LoVo (cell line): ENCODE results near the gene PRRX2.
A peak's percentile ranks its signal among the peaks of the same experiment; 100 is the strongest.

ENCODE experiments used
- DNase-seq: peaks from one replicate; pipeline ENCODE4 v3.0.0-alpha.2; 2016; ENCODE audit warnings: low spot score

The PRRX2 gene

DNA sequence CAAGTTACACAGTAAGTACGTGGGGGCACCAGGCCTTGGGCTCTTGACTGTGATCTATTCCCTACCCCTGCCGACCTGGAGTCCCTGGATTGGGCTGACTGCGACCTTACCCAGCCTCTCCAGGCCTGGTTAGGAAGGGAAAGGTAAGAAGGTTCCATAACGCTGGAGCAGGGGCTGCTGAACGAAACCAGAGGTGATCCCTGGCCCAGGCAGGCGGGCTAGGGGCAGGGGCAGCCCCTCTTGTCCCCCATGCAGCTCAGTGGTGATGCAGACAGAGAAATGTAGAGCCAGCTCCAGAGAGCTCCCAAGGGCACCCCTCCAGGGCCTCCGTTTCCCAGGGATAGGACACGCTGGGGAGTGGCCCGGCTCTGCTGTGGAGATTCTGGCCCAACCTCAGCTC is 14.1 kb downstream of the PRRX2 start:
- no peak for DNase-seq

GRCh38 chr9:129681924-129682323 is 16.5 kb downstream of the PRRX2 start:
- no peak for DNase-seq

- DNase-seq: no peak
Measured at GRCh38 chr9:129682381-129682780, 16.9 kb downstream of the PRRX2 start.

DNA sequence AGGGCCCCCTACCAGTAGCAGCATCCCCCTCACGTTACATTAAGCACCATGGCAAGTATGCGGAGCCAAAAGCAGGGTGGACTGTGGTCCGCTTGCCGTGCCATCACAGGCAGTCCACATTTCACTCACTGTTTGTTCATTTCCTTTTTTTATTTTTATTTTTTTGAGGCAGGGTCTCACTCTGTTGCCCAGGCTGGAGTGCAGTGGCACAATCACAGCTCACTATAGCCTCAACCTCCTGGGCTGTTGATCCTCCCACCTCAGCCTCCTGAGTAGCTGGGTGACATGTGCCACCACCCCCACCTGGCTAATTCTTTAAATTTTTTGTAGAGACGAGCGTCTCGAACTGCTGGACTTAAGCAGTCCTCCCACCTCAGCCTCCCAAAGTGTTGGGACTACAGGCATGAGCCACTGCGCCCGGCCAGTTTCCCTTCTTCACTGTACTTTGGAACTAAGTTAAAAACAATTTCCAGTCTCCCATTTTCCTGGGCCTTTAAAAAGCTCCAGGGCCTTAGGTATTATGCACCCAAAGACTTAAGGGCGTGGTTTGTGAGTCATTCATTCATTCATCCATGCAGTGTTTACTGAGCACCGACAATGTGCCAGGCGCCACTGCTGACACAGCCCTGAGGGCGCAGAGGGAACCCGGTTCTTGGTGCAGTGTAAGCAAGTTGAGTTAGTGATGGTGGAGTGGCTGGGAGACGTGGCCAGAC is 19.9 kb downstream of the PRRX2 start:
- peak; percentile 70 for DNase-seq

DNA sequence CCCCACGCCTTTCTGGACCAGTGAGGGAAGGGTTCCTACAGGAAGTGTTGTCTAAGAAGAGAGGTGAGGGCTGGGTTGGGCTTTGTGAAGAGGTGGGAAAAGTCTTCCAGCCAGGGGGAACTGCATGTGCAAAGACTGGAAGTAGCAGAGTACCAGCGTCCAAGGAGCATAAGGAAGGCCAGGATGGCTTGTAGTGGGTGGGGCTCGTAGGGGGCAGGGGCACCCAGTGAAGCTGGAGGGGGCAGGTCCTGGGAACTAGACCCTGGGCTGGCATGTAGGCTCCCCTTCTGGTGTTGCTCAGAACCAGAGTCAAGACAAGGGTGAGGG is 20.4 kb downstream of the PRRX2 start:
- no peak for DNase-seq

- DNase-seq: no peak
Measured at GRCh38 chr9:129686736-129687135, 21.3 kb downstream of the PRRX2 start.

DNA sequence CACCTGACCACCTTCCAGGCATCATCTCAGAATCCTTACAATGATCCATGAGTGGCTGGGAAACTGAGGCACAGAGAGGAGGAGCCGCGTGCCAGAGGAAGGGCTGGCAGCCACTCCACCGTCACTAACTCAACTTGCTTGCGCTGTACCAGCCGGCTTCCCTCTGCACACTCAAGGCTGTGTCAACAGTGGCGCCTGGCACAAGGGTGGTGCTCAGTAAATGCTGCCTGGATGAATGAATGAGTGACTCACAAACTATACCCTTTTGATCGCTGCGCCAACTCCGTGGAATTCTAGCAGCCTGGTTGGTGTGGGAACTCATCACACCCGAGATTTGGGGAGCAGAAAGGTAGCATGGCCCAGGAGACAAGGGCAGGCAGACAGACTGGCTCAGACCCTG is 21.9 kb downstream of the PRRX2 start:
- DNase-seq: no peak

- no peak for DNase-seq
Measured at GRCh38 chr9:129688285-129689043, 23.0 kb downstream of the PRRX2 start.

DNA sequence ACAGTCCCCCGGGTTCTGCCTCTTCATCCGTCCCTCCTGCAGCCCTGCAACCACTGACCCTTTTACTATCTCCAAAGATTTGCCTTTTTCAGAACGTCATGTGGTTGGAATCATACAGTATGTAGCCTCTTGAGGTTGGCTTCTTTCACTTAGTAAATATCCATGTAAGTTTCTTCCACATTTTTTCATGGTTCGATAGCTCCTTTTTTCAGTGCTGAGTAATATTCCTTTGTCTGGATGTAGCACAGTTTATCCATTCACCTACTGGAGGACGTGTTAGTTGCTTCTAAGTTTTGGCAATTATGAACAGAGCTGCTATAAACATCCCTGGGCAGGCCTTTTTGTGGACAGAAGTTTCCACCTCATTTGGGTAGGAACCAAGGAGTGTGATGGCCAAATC is 27.1 kb downstream of the PRRX2 start:
- no peak for DNase-seq

GRCh38 chr9:129693741-129694140 is 28.3 kb downstream of the PRRX2 start:
- DNase-seq: no peak

- peak; percentile 28 for DNase-seq
Measured at GRCh38 chr9:129694243-129694646, 28.8 kb downstream of the PRRX2 start.

- no peak for DNase-seq
Measured at GRCh38 chr9:129695870-129696269, 30.4 kb downstream of the PRRX2 start.

- peak; percentile 9 for DNase-seq
Measured at GRCh38 chr9:129696944-129697655, 31.7 kb downstream of the PRRX2 start.

GRCh38 chr9:129697656-129698253 is 32.3 kb downstream of the PRRX2 start:
- DNase-seq: no peak

- no peak for DNase-seq
Measured at GRCh38 chr9:129698254-129698757, 32.9 kb downstream of the PRRX2 start.

DNA sequence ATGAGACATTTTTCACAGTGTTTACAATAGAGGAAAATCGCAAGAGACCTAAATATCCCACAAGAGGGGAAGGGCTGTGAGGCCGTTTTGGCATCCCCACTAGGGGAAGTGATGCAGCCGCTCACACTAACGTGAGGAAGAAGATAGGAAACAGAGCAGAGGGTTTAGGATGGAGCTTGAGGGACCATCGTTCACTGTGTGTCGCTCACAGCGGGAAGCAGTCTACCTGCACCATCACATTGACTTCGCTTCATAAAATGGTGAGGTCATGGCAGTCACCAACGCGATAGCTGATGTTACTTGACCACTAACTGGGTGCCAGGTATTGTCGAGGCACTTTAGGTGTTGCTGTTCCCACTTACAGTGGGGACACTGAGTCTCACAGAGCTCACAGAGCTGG is 35.6 kb downstream of the PRRX2 start:
- no peak for DNase-seq

DNA sequence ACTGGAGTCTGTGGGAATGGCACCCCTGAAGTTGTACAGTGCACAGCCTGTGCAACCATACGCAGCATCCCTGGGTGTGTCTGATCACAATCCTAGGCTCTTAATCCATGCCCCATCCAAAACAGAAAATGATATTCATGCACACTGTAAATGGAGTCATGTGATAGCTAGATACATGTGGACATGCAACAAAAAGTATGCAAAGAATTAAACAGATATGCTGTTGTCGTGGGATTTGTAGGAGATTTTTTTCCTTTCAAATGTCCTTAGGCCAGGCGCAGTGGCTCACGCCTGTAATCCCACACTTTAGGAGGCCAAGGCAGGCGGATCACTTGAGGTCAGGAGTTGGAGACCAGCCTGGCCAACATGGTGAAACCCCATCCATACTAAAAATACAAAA is 36.1 kb downstream of the PRRX2 start:
- no peak for DNase-seq

- DNase-seq: peak; percentile 91
Measured at GRCh38 chr9:129702589-129703520, 37.4 kb downstream of the PRRX2 start.

GRCh38 chr9:129703667-129704355 is 38.4 kb downstream of the PRRX2 start:
- no peak for DNase-seq

DNA sequence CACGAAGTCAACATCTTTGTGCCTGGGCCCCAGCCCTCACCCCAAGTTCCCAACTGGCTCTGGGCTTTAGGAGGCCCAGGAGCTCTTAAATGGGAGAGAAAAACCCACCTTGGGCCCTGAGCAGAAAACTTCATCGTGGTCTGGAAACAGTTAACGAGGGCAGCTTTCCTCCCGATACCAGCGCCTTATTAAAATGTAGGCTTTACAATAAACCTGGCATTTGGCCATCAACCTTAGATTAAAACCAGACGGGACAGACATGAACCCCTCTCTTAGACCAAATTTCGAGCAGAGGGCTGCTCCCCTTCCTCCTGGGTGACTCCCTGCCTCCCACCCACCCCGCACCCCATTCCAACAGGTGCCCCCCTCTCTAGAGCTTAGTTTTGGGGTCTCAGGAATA is 39.4 kb downstream of the PRRX2 start:
- DNase-seq: no peak

DNA sequence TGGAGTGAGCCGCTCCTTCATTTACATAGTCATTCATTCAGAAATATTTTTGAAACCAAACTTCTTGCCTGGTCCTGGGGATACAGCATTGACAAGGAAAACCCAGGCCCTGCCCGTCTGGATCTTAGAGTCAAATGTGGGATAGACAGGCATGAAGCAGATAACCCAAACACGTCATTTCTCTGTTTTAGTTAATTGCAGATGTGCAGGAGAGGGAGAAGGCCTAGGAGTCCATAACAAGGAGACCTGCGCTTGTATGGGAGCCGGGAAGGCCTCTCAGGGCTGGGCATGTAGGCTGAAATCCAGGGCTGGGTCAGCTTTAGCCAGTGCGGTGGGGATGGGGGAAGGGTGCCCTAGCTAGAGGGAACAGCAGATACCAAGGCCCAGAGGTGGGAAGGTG is 43.3 kb downstream of the PRRX2 start:
- DNase-seq: no peak
